NCI-H446 treated with DMSO at 0.1 percent for 48 hours (cell line): ENCODE measurements around the gene GPR68.
"Not testable (repeated sequence)": the region's sequence is repeated elsewhere in the genome, so short reads cannot be mapped to it uniquely, and the experiment has no call there.

Experiments used
- DNase-seq: peaks from one replicate; lab custom pipeline; 2025; lab: John Stamatoyannopoulos, UW

Gene GPR68

DNA sequence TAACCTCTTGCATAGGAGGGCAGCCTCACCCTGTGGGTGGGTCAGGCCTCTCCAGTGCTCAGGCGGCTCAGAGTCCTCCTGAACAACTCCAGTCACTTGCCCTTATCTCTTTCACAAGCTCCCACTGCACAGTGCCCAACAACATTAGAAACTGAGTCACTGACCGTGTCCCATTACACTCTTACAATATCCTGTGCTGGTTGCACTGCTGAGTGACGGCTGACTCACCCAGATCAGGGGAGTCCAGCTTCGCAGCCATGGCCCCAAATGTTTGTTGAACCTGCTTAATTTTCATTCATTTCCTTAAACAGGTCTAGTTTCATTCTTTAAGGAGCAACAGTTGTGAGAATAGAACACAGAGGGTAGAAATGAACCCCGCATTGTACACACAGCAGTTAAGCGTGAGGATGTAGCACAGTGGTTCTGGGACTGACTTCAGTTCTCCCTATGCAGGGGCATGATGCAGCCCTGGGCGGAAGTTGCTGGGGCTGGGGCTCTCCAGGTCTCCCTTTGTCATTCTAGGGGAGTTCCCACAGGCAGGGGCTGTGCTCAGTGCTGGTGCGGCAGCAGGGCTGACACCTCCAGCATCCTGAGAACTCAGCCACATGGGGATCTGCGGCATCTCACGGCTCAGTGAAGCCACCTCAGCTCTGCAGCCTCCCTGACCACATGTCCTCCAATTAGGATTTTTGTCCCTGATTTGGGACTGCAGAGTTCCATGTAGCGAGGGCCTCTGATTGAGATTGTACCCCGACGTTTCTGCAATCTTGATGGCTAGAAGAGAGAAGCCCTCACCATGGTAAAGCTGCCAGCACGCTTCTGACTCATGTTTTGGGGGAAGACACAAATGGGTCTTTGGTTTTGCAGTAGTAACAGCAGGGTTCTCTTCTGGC lies 16.1 kb downstream of the GPR68 start:
- no peak for DNase-seq

DNA sequence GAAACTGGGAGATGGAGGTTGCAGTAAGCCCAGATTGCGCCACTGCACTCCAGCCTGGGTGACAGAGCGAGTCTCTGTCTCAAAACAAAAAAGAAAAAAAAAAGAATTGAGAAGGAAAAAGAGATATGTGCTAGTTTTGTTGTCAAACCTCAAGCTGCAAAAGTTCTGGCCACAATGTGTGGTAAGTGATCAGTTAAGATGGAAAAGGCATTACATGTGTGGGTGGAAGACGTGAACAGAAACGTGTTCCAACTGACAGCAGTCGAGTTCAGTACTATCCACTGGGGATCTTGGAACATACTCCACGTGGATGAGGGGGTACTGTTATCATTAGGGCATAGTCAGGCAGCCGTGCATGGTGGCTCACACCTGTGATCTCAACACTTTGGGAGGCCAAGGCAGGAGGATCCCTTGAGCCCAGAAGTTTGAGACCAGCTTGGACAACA lies 17.3 kb downstream of the GPR68 start:
- no peak for DNase-seq

DNA sequence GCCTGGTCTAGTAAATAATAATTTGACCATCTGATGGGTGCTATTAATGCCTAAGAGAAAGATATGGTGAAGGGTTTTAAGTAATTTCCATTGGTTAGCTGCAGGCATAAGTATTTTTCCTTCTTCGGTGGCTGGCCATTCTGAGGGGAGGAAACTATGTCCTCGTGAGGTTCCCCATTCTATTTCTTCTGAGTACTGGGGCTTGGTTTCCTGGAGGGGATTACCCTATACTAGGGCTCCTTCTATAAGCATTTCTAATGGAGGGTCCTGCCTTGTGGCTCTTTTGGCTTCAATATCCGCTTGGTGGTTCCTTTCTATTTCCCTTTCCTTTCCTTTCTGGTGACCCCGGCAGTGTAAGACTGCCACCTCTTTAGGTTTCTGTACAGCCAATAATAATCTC lies 18.1 kb downstream of the GPR68 start:
- not testable (repeated sequence) for DNase-seq

DNA sequence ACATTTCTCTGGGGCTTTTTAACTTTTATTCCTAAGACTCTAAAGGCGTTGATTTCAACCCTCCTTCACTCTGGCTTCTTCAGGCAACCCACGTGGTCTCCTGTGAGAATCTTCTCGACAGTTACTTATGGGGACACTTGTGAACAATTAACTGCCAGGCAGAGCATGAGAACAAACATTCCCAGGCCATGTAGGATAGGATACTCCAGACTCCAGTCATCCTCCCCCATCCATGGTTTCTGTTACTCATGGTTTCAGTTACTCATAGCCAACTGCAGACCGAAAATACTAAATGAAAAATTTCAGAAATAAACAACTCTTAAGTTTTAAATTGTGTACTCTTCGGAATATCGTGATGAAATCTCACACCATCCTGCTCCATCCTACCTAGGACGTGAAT lies 19.5 kb downstream of the GPR68 start:
- DNase-seq = no peak

DNA sequence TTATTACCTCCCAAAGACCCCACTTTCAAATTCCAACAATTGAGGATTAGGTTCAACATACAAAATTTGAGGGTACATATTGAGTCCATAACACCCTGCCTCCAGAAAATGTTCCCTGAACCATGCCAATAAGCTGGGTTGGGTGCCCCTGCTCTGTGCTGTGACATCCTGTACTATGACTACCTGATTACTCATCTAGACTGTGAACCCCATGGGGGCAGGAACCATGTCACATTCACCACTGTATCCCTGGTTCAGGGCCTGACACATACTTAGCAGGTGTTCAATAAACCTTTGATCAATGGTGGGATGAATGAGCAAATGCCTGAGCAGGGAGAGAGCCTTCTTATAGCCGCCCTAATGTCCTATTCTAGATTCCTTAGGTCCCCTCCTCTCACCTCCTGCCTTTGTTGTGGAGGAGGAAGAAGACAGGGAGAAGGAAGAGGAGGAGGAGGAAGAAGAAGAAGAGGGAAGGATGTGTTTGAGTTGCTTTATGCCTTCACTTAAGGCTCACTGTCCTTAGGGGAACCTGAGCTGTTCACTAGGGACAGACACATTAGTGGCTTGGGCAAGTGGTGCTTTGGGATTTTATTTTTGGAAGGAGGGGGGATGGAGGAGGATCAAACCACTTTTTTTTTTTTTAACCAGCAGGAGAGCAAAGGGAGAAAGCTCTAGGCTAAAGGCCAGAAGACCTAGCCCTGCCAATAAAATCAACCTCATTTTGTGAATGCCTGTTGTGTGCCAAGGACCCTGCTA lies 21.3 kb downstream of the GPR68 start:
- peak; percentile 96 for DNase-seq

DNA sequence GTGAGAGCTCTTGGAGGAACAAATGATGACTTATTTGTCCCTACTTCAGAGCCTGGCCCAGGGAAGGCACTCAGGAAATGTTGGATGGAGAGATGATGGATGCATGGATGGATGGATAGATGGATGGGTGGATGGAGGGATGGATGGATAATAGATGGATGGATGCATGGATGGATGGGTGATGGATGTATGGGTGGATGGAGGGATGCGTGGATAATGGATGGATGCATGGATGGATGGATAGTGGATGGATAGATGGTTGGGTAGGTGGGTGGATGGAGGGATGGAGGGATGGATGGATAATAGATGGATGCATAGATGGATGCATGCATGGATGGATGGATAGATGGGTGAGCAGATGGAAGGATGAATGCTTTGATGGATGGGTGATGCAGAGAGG lies 23.2 kb downstream of the GPR68 start:
- no peak for DNase-seq

DNA sequence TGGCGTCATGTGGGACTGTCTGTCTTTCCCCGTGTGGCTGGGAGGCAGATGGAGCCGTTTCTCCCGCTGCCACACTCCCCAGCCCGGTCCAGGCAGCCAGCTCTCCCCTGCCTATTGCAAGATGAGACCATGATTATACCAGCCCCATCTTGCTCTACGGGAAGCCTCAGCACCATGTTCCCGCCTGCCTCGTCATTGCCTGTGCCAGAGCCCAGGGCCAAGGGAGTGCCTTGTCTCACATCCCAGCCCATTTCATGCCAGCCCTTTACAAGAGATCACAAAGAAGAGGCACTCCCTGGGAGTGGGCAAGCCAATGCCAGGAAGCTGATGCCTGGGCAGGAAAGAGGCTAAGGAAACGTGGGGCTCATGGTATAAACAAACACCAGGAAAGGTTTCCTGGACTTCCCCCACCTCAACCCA lies 23.9 kb downstream of the GPR68 start:
- DNase-seq = peak; percentile 100

DNA sequence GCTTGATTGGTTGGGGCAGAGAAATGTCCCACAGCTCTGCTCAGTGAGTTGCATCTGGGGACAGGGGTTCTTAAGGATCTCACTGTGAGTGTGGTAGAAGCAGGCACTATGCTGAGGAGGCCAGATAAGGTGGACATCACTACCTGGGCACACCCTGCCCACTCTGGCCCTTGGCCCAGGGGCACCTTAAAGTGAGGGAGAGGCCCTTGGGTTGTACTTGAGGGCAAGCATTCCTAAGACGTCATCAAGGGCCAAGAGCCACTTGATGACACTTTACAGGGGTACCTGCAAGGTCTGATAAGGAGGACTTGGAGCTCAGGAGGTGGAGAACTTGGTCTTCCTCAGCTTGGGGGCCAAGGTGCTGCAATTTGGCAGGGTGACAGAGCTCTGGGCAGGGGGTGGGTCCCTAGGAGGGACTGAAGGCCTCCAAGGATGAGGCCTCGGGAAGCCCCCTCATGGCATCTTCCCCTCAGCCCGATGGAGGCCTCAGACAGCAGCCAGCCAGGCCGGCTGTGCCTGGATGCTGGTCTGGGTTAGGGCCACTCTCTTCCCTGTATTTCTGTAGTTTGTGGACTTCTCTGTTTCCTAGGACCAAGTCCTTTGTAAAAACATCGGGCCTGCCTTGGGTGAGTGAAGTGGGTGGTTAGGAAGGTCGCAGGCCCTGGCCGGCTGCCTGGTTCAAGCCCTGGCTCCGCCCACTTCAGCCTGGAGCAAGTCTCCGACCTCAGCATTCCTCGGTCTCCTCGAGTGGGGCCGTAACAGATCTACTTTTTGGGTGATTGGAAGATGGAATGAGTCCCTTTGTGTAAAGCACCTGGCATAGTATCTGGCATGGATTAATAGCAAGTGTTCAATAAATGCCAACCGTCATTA lies 24.8 kb downstream of the GPR68 start:
- no peak for DNase-seq

DNA sequence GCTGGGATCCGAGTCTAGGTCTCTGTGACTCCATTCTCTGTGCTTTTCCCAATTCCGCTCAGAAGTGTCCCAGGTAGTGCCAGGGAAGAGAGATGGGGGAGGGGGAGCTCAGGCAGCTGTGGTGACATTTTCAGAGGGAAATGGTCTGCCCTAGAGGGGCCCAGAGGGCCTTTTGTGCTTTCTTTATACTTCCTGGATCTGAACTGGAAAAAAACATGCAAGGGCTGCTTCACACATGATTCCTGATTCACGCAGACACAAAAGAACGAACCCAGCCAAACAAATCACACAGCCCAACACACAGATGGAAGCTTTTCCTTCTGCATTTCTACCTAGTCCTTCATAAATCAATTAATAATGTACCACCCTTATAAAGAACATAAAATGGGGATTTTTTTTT lies 26.5 kb downstream of the GPR68 start:
- no peak for DNase-seq

DNA sequence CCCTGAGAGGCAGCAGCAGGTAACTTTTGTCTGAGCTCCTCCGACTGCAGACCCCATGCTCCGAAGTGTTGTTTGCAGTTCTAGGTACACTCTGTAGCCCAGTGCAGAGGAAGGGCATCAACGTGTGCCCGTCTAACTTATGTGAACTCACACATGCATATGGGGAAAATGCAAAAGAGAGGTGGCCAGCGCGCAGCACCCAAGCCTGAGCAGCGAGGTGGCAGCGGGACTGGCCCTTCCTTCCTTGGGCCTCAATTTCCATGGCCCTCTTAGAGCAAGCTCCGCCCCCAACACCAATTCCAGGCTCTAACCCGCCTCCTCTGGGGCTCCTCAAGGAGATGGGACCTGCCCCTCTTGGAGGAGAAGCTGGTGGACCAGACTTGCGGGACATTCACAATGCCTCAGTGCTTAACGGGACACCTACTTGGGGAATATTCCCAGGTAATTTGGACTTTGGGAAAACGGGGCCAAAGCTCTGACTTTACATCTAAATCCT lies 27.7 kb downstream of the GPR68 start:
- no peak for DNase-seq

DNA sequence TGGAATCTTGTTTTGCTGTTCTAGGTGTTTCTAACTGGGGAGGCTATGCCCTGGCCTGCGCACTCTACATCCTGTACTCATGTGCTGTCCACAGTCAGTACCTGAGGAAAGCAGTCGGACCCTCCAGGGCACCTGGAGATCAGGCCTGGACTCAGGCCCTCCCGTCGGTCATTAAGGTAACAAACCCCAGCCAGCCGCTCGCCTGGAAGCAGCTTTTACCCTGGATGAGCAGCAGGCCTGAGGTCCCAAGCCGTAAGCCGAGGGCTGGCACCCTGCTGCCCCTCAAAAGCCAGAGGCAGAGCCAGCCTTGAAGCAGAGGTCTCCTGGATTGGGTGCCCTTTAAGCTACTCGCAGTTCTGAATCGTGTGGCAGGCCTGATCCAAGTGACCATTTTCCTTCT lies 29.1 kb downstream of the GPR68 start:
- no peak for DNase-seq

DNA sequence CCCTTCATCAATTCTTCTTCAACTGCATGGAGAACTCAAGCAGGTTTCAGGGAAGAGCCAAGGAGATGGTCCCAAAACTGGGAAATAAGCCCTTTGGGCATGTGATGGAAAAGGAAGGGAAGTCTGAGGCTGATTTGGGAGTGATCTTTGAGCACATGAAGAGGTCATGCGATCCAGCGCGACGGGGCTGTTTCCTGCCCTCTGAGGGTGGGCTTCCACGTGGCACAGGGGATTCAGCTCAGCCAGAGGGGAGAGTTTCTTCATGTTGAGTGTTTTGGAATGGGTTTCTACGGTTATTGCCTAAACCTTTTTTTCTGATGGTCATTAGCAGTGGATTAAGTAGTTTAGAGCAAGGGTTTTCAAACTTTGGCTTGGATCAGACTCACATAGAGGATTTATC lies 30.2 kb downstream of the GPR68 start:
- DNase-seq = no peak

DNA sequence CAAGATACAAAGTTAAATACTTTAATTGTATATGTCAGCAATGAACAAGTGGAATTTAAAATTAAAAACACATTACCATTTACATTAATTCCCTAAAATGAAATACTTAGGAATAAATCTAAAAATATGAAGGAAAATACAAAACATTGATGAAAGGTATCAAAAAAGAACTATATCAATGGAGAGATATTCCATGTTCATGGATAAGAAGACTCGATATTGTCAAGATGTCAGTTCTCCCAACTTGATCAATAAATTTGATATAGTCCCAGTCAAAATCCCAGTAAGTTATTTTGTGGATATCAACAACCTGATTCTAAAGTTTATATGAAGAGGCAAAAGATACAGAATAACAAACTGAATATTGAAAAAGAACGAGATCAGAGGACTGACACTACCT lies 33.5 kb downstream of the GPR68 start:
- DNase-seq = no peak

DNA sequence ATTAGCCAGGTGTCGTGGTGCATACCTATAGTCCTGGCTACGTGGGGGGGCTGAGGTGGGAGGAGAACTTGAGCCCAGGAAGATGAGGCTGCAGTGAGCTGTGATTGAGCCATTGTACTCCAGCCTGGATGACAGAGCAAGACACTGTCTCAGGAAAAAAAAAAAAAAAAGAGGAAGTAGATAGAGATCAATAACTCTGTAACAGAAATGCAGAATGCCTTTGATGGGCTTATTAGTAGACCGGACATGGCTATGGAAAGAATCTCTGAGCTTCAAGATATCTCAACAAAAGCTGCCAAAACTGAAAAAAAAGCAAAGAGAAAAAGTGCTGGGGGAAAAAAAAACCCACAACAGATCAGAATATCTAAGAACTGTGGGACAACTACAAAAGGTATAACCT lies 37.5 kb downstream of the GPR68 start:
- DNase-seq = no peak

DNA sequence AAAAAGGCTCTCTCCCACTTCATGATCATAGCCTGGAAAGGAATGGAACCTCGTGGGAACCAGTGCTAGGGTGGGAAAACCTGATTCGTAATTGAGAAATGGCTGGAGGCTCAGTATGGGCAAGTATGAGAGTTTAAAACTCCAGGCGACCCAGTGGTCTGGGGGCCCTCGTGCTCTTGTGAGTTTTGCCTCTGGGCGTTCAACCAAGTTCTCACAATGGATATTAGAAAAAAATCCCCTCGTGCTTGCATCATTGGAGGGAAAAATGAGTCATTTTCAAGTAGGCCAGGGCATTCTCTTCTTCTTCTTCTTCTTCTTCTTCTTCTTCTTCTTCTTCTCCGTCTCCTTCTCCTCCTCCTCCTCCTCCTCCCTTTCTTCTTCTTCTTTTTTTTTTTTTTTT lies 39.0 kb downstream of the GPR68 start:
- no peak for DNase-seq

DNA sequence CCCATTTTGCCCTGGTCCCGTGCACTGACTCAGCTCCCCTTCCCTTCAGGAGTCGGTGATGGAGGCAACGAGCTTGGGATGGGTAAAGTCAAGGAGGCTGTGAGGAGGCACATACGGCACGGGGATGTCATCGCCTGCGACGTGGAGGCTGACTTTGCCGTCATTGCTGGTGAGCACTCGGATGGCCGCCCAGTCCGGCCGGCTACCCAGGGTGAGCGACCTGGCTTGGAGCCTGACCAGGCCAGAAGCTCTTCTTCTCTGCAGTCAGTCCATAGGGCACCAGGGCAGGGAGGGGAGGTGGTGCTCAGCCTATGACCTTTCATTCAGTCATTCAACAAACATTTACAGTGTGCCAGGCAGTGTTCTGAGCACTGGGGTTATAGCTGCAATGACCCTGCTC lies 39.8 kb downstream of the GPR68 start:
- DNase-seq = no peak

DNA sequence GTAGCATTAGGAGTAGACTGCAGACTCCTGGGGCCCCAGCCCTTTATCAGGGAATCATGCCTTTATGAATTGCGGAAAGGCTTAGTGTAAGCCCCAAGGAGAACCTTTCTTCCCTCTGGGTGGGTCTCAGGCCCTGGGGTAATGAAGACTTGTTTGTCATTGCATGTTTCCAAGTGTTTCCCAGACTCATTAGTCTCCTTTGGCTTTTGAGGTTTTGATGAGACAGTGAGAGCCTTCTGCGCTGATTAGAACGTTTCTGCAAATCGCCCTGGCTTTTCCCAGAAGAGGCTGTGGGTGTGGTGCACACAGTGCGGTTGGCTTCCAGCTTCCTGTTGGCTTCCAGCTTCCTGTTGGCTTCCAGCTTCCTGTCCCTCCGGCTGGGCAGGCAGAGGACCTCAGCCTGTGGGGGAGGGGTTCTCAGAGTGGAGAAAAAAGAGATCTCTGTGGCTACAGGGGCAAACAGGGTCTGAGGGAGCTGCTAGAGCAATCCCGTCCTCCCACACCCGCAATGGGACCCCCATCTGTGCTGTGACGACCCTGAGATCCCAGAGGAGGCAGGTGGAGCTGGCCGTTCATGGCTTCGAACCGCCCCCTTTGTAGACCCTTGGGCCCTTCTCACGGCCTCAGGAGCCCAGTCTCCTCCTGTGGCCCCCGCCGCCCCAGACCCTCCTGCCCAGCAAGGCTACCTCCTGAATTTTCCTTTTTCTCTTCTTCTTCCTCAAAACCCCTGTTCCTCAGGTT lies 42.1 kb downstream of the GPR68 start:
- DNase-seq = no peak

DNA sequence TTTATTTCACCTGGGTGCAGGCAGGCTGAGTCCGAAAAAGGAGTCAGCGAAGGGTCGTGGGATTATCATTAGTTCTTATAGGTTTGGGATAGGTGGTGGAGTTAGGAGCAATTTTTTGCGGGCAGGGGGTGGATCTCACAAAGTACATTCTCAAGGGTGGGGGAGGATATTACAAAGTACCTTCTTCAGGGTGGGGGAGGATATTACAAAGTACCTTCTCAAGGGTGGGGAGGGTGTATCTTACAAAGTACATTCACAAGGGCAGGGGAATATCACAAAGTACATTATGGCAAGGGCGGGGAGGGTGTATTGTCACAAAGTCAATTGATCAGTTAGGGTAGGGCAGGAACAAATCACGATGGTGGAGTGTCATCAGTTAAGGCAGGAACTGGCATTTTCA lies 43.7 kb downstream of the GPR68 start:
- not testable (repeated sequence) for DNase-seq

DNA sequence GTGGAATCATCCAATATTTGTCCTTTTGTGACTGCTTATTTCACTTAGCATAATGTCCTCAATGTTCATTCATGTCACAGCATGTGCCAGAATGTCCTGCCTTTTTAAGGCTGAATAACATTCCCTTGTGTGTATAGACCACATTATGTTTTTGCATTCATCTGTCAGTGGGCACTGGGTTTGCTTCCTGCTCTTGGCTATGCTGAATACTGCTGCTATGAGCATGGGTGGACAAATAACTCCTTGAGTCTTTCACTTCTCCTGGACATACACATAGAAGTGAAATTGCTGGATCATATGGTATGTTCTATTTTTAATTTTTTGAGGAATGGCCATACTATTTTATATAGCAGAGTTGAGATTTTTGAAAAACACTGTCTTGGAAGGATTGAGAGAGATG lies 46.9 kb downstream of the GPR68 start:
- no peak for DNase-seq

DNA sequence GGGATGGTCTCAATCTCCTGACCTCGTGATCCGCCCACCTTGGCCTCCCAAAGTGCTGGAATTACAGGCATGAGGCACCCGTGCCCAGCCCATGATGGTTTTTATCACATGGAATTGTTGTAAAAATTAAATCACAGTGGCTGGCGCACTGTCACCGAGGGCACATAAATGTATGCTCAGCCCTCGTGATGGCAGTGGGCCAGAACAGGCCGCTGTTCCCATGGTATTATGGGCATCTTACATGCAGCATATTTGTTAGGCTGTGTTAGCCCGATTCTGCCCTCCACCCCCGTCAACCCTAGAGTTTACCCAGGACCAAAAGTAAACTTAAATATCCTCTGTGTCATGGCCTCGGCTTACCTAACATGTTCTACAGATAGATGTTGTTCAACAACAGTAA lies 48.6 kb downstream of the GPR68 start:
- DNase-seq = no peak

DNA sequence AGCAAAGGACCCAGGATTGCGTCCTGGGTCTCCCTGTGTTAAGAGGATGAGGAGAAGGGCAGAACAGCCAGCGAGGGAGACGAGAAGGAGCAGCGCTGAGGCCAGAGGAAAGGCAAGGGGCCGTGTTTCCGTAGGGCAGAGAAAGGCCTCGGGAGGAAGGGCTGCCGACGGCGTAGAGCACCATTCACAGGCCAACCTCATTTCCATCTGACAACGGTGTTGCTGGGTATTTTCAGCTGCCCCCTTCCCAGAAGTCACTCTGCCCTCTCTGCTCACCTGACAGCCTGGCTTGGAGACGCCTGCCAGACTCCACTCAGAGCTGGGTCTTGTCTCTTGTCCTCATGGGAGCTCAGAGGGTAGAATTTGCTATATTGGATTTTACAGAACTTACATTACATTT lies 51.4 kb downstream of the GPR68 start:
- DNase-seq = no peak
